ENCODE results near the gene DNAJC12.

DNAJC12 gene

DNA sequence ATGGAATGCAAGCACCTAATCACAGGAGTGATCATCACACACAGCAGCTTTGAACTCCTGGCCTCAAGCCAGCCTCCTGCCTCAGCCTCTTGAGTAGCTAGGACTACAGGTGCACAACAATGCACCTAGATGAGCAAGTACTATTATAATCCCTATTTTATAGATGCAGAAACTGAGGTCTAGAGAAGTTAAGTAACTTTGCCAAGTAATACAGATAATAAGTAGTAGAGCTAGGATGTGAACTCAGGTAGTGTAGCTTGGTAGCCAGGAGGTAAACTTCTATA lies 33.7 kb downstream of the DNAJC12 start:
- Histone ChIP-seq H3K4me3 (ENCODE audit: low read length) (no peak overlapping the region), H3K27ac (ENCODE audit: low read length) (no peak overlapping the region), H3K9ac (ENCODE audit: low read depth, low read length) (no peak overlapping the region), H3K27me3 (ENCODE audit: insufficient read depth, low read length) (no peaks in the 10 kb centered on the region), H3K36me3 (ENCODE audit: insufficient read depth, low read depth, low read length) (no peaks in the 10 kb centered on the region), H3K4me1 (ENCODE audit: insufficient read depth, low read length) (peaks cover 14% of the 10 kb centered on the region; the same call in 1 of the 2 replicates), H3K9me3 (ENCODE audit: insufficient read depth, low read depth, low read length) (no peaks in the 10 kb centered on the region)

DNA sequence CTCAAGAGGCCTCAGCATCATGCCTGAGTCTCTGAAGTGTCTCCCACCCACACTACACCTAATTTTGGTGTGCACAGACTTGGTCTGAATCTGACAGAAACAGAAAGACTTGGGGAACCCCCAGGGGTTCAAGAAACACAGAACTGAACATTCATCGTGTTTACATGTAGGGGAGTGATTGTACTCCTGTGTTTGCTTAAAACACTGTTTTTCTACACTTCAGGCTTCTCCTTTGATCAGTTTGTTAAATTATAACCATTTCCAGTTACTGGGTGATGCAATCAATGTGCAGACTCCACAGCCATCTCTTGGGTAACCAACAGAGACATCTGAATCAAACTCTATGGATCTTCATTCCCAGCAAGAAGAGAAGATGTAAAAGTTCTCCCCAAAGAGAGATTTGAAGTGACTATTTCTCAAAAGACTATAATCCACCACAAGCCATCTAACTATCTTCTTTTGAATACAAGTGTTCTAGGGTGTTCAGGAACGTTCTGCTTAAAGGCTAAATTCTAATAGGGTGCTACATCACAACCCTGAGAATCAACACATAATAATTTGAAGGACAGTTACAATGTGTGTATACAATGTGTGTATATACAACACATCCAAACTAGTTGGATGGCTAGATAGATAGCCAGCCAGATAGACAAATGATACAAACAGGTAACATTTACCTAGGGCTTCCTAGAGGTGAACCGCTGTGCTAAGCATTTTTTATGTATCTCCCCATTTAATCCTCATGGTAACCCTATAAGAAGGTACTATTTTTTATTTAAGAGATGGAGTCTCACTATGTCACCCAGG lies 34.2 kb downstream of the DNAJC12 start:
- no peaks in the 10 kb centered on the region for H3K9me3 ChIP-seq (ENCODE audit: insufficient read depth, low read depth, low read length)
- no peaks in the 10 kb centered on the region for H3K27me3 ChIP-seq (ENCODE audit: insufficient read depth, low read length)
- H3K4me3 ChIP-seq (ENCODE audit: low read length) = no peak overlapping the region
- peaks cover 12% of the 10 kb centered on the region; the same call in 1 of the 2 replicates for H3K4me1 ChIP-seq (ENCODE audit: insufficient read depth, low read length)
- H3K27ac ChIP-seq (ENCODE audit: low read length) = no peak overlapping the region
- H3K9ac ChIP-seq (ENCODE audit: low read depth, low read length) = no peak overlapping the region
- H3K36me3 ChIP-seq (ENCODE audit: insufficient read depth, low read depth, low read length) = no peaks in the 10 kb centered on the region

DNA sequence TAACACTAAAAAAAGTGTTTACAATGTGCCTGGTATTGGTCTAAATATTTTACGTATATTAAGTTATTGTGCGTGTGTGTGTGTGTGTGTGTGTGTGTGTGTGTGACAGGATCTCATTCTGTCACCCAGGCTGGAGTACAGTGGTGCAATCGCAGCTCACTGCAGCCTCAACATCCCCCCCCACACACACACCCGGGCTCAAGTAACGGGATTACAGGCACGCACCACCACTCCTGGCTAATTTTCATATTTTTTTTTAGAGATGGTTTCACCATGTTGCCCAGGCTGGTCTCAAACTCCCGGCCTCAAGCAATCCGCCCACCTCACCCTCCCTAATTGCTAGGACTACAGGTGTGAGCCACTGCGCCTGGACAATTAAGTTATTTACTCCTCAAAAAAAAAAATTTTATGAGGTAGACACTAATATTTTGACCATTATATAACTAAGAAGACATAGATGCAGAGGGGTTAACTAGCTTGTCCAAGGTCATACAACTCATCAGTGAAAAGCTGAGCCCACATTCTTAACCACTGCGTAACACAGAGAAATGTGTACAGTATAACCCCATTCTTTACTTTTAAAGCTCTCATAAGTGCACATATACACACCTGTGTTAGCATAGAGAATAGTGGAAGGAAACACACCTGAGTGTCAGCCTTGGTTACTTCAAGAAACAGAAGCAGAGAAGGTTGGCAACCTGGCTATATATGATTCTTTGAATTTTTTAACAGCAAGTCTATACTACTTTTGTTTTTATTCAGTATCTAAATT lies 35.0 kb downstream of the DNAJC12 start:
- Histone ChIP-seq H3K9me3 (ENCODE audit: insufficient read depth, low read depth, low read length) (no peaks in the 10 kb centered on the region), H3K27ac (ENCODE audit: low read length) (no peak overlapping the region), H3K9ac (ENCODE audit: low read depth, low read length) (no peak overlapping the region), H3K4me3 (ENCODE audit: low read length) (no peak overlapping the region), H3K27me3 (ENCODE audit: insufficient read depth, low read length) (no peaks in the 10 kb centered on the region), H3K36me3 (ENCODE audit: insufficient read depth, low read depth, low read length) (no peaks in the 10 kb centered on the region), H3K4me1 (ENCODE audit: insufficient read depth, low read length) (peaks cover 6% of the 10 kb centered on the region; the same call in 1 of the 2 replicates)

- H3K9me3 ChIP-seq (ENCODE audit: insufficient read depth, low read depth, low read length) = no peaks in the 10 kb centered on the region
- H3K4me3 ChIP-seq (ENCODE audit: low read length) = no peak overlapping the region
- H3K36me3 ChIP-seq (ENCODE audit: insufficient read depth, low read depth, low read length) = no peaks in the 10 kb centered on the region
- H3K27ac ChIP-seq (ENCODE audit: low read length) = no peak overlapping the region
- H3K4me1 ChIP-seq (ENCODE audit: insufficient read depth, low read length) = no peaks in the 10 kb centered on the region
- no peaks in the 10 kb centered on the region for H3K27me3 ChIP-seq (ENCODE audit: insufficient read depth, low read length)
- no peak overlapping the region for H3K9ac ChIP-seq (ENCODE audit: low read depth, low read length)
These were observed 36.9 kb downstream of the DNAJC12 start for GRCh38 chr10:67801118-67801517.

GRCh38 chr10:67794909-67795460 lies 43.0 kb downstream of the DNAJC12 start:
- Histone ChIP-seq H3K9ac (ENCODE audit: low read depth, low read length) (no peak overlapping the region), H3K4me1 (ENCODE audit: insufficient read depth, low read length) (peaks cover 13% of the 10 kb centered on the region)

GRCh38 chr10:67794256-67794655 lies 43.7 kb downstream of the DNAJC12 start:
- H3K27me3 ChIP-seq (ENCODE audit: insufficient read depth, low read length) = no peaks in the 10 kb centered on the region
- no peaks in the 10 kb centered on the region for H3K36me3 ChIP-seq (ENCODE audit: insufficient read depth, low read depth, low read length)
- no peak overlapping the region for H3K9ac ChIP-seq (ENCODE audit: low read depth, low read length)
- no peak overlapping the region for H3K27ac ChIP-seq (ENCODE audit: low read length)
- no peak overlapping the region for H3K4me3 ChIP-seq (ENCODE audit: low read length)
- no peaks in the 10 kb centered on the region for H3K9me3 ChIP-seq (ENCODE audit: insufficient read depth, low read depth, low read length)
- H3K4me1 ChIP-seq (ENCODE audit: insufficient read depth, low read length) = peaks cover 13% of the 10 kb centered on the region

More at GRCh38 chr10:67794909-67795460, 43.0 kb downstream of the DNAJC12 start:
- Histone ChIP-seq H3K27me3 (ENCODE audit: insufficient read depth, low read length) (no peaks in the 10 kb centered on the region), H3K4me3 (ENCODE audit: low read length) (no peak overlapping the region), H3K9me3 (ENCODE audit: insufficient read depth, low read depth, low read length) (no peaks in the 10 kb centered on the region), H3K27ac (ENCODE audit: low read length) (no peak overlapping the region), H3K36me3 (ENCODE audit: insufficient read depth, low read depth, low read length) (no peaks in the 10 kb centered on the region)

DNA sequence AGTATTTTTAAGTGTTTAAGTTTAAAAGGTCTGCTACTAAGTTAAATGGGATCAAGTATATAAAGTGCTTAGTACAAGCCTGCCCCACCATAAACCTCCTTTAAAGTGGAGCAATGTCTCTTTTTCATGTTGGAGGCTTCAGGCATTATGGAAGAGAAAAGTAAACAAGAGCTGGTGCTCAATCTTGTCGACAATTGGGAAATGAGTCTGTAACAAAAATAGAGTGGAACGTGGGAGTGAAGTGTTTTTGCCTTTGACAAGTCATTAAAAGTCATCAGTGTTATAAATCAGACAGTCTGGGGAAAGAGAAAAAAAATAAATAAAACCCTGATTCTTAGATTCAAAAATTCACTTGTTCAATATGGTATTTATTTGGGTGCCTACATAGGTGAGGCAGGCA lies 44.7 kb downstream of the DNAJC12 start:
- Histone ChIP-seq H3K4me3 (ENCODE audit: low read length) (no peak overlapping the region), H3K27ac (ENCODE audit: low read length) (no peak overlapping the region), H3K27me3 (ENCODE audit: insufficient read depth, low read length) (no peaks in the 10 kb centered on the region), H3K36me3 (ENCODE audit: insufficient read depth, low read depth, low read length) (no peaks in the 10 kb centered on the region), H3K4me1 (ENCODE audit: insufficient read depth, low read length) (peaks cover 13% of the 10 kb centered on the region), H3K9ac (ENCODE audit: low read depth, low read length) (no peak overlapping the region), H3K9me3 (ENCODE audit: insufficient read depth, low read depth, low read length) (no peaks in the 10 kb centered on the region)

DNA sequence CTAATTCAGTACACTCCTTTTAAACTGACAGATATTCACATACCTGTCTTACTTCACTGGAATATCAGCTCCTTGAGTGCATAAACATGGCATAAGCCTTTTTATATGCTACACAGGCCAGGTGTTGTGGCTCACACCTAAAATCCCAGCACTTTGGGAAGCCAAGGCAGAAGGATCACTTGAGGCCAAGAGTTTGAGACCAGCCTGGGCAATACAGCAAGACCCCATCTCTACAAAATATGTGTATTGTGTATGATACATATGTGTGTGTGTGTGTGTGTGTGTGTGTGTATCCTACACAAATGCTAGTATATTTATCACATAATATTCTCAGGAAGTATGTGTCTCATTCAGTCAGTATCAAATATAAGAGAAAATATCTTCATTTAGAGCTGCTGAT lies 45.3 kb downstream of the DNAJC12 start:
- no peak overlapping the region for H3K9ac ChIP-seq (ENCODE audit: low read depth, low read length)
- no peaks in the 10 kb centered on the region for H3K9me3 ChIP-seq (ENCODE audit: insufficient read depth, low read depth, low read length)
- no peak overlapping the region for H3K4me3 ChIP-seq (ENCODE audit: low read length)
- H3K4me1 ChIP-seq (ENCODE audit: insufficient read depth, low read length) = peaks cover 13% of the 10 kb centered on the region
- H3K27me3 ChIP-seq (ENCODE audit: insufficient read depth, low read length) = no peaks in the 10 kb centered on the region
- H3K27ac ChIP-seq (ENCODE audit: low read length) = no peak overlapping the region
- no peaks in the 10 kb centered on the region for H3K36me3 ChIP-seq (ENCODE audit: insufficient read depth, low read depth, low read length)

DNA sequence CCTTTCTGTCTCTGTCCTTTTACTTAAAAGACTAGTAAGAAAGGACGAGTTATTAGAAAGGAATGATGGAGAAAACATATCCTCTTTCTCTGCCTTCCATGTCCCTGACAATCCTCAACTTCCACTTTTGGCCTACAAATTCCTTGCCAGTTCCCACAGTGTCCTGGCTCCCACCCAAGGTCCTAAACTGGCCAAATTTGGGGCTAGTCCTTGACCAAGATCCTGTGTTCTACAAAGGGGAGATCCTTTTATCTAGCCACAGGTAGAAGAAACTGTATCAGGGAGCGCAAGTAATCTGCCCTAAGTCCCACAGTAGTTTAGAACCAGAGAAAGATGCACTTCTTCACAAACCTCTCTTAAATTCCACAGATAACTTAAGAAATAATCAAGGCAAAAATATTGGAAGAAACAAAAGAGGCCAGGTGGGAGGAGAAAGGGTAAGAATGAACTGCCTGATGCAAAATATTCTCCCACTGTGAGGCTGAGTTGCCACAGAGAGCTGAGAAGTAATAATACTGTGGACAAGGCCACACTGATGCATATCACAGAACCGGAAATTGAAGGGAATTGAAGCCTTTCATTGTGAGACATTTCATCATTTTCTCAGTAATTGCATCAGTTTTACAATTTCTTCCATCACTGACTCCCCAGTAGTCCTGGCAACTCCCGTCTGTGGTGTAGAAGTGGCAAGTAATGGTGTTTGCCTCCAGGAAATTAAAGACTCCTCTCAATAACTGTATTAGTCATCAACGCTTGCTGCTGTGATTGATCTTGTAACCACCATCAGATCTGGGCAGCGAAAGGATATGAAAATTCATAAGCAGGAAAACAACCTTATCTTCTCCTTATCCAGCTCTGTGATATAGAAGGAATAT lies 47.2 kb downstream of the DNAJC12 start:
- Histone ChIP-seq H3K27ac (ENCODE audit: low read length) (no peak overlapping the region), H3K27me3 (ENCODE audit: insufficient read depth, low read length) (no peaks in the 10 kb centered on the region), H3K4me1 (ENCODE audit: insufficient read depth, low read length) (peaks cover 13% of the 10 kb centered on the region), H3K4me3 (ENCODE audit: low read length) (no peak overlapping the region), H3K36me3 (ENCODE audit: insufficient read depth, low read depth, low read length) (no peaks in the 10 kb centered on the region), H3K9ac (ENCODE audit: low read depth, low read length) (peak overlapping the region; percentile 32; the same call in 1 of the 2 replicates), H3K9me3 (ENCODE audit: insufficient read depth, low read depth, low read length) (no peaks in the 10 kb centered on the region)

DNA sequence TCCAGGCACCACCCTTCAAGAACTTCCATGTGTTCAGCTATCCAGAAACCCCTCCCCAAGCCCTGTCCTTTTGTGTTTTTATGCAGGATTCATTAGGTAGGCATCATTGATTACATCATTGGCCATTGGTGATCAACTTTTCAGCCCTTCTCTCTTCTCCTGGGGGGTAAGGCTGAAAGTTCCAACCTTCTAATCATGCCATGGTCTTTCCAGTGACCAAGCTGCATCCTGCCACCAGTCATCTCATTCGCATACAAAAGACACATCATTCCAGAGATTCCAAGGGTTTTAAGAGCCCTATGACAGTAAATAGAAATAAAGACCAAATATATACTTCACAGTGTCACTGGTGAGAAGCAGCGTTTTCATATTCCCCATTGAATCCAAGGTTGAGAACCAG lies 48.2 kb downstream of the DNAJC12 start:
- H3K36me3 ChIP-seq (ENCODE audit: insufficient read depth, low read depth, low read length) = no peaks in the 10 kb centered on the region
- H3K27ac ChIP-seq (ENCODE audit: low read length) = no peak overlapping the region
- H3K27me3 ChIP-seq (ENCODE audit: insufficient read depth, low read length) = no peaks in the 10 kb centered on the region
- H3K4me3 ChIP-seq (ENCODE audit: low read length) = no peak overlapping the region
- H3K4me1 ChIP-seq (ENCODE audit: insufficient read depth, low read length) = peaks cover 11% of the 10 kb centered on the region
- no peak overlapping the region for H3K9ac ChIP-seq (ENCODE audit: low read depth, low read length)
- H3K9me3 ChIP-seq (ENCODE audit: insufficient read depth, low read depth, low read length) = no peaks in the 10 kb centered on the region

Measured in iPS-20b (cell line).